ENCODE results near the gene C2orf78. TPM values are rescaled to one million over a fixed set of nuclear protein-coding genes. Genes with fewer than 3 reads are reported as not detected.

C2orf78 gene
- total RNA-seq, 2 experiments from 2014 or later = not detected

GRCh38 chr2:73811878-73812277, 27.9 kb downstream of the C2orf78 start:
- peaks cover 3% of the 10 kb centered on the region for H3K27me3 Mint-ChIP-seq
- no peaks in the 10 kb centered on the region for H3K4me1 Mint-ChIP-seq (ENCODE audit: low read depth)
- POLR2A ChIA-PET = interaction anchor here (0.6 kb wide), 1 partner anchor 259 kb away, joined by 6 read pairs; no protein-coding TSS in a partner anchor
- CTCF ChIA-PET = interaction anchor here (1.7 kb wide), 1 partner anchor 12 kb away, joined by 5 read pairs; no protein-coding TSS in a partner anchor
- no peaks in the 10 kb centered on the region for H3K9me3 Mint-ChIP-seq
- DNase-seq = no peak
- no peak overlapping the region for H3K4me3 Mint-ChIP-seq
- no peak overlapping the region for H3K27ac Mint-ChIP-seq
- intact Hi-C loops (cut with micrococcal nuclease) = no loop called here
- H3K36me3 Mint-ChIP-seq = no peaks in the 10 kb centered on the region

- intact Hi-C loops (cut with micrococcal nuclease) = no loop called here
- Mint-ChIP-seq H3K27ac (no peak overlapping the region), H3K9me3 (no peaks in the 10 kb centered on the region), H3K4me1 (ENCODE audit: low read depth) (no peaks in the 10 kb centered on the region), H3K27me3 (peaks cover 3% of the 10 kb centered on the region), H3K4me3 (no peak overlapping the region), H3K36me3 (no peaks in the 10 kb centered on the region)
- ChIA-PET CTCF (interaction anchor here (1.7 kb wide), 1 partner anchor 11 kb away, joined by 5 read pairs; no protein-coding TSS in a partner anchor), POLR2A (no interaction called here)
- DNase-seq = no peak
Observed at GRCh38 chr2:73812635-73813034, 28.7 kb downstream of the C2orf78 start.

DNA sequence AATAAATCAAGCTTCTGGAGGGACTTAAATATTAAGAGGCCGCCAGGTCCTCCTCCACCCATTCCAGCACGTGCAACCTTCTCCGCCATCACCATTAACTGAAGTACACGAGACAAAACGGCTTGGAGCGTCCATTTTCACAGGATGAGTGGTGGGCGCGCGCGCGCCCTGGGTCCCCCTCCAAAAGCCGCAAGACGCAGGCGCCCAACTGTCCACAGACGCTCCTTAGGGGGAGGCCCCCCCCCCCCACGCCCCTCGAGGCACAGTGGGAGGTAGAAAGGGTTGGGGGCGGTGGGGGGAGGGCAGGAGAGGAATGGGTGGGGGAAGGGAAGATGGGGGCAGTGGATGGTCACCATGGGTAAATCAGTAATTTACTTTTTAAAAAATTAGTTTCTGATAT, 34.3 kb downstream of the C2orf78 start:
- H3K36me3 Mint-ChIP-seq = no peaks in the 10 kb centered on the region
- H3K4me3 Mint-ChIP-seq = no peak overlapping the region
- H3K27me3 Mint-ChIP-seq = peaks cover 5% of the 10 kb centered on the region
- intact Hi-C loops (cut with micrococcal nuclease) = no loop called here
- no peak overlapping the region for H3K27ac Mint-ChIP-seq
- ChIA-PET CTCF (no interaction called here), POLR2A (no interaction called here)
- no peaks in the 10 kb centered on the region for H3K9me3 Mint-ChIP-seq
- H3K4me1 Mint-ChIP-seq (ENCODE audit: low read depth) = peaks cover 25% of the 10 kb centered on the region
- DNase-seq = no peak

DNA sequence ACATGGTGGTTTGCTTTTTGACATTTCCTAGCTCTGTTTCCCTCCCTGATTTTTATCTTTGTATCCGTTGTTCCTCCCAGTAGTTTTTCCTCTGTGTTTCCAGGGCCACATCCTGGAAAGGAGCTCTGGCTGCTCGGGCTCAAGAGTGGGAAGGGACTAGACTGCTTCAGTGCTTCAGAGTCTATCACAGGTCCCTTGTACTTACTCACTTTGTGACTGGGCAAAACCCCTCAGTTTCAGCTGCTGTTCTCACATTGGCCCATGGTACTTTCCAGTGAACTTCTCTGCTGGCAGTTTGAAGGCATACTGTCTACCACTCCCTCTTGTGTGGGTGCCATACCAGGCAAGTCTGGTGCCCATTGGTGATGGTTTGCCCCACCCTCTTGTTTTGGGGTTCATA, 37.2 kb downstream of the C2orf78 start:
- peak; percentile 70 for DNase-seq
- intact Hi-C loops (cut with micrococcal nuclease) = loop anchor here (1.0 to 10.0 kb wide), 4 partner anchors 10 to 574 kb away; partner anchors contain the start of gene DUSP11

DNA sequence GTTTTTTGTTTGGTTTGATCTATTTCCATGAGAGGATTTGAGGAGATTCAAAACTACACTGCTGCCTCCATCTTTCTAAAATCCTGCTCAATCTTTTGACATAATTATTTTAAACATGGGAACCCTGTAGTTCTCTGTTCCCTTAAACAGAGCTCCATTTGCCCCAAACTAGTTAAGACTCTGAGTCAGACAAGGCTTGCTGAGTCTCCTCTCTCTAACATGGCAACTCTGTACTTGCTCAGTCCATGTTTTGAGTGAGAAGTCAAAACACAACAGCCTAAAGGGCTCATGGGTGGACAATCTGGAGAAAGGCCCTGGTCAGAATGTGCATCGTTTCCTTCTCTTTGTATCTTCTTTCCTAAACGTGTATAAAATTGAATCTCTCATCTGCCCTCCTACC, 37.7 kb downstream of the C2orf78 start:
- no peak overlapping the region for H3K4me3 Mint-ChIP-seq
- no peak for DNase-seq
- ChIA-PET POLR2A (no interaction called here), CTCF (interaction anchor here (0.6 to 5.6 kb wide), 6 partner anchors 142 to 593 kb away, joined by 3 to 100 read pairs (median 4); partner anchors contain the start of gene BOLA3)
- H3K4me1 Mint-ChIP-seq (ENCODE audit: low read depth) = peaks cover 28% of the 10 kb centered on the region
- H3K9me3 Mint-ChIP-seq = no peaks in the 10 kb centered on the region
- no peaks in the 10 kb centered on the region for H3K36me3 Mint-ChIP-seq
- H3K27me3 Mint-ChIP-seq = peaks cover 3% of the 10 kb centered on the region
- peak overlapping the region; percentile 77 for H3K27ac Mint-ChIP-seq
- intact Hi-C loops (cut with micrococcal nuclease) = loop anchor here (1.0 to 10.0 kb wide), 4 partner anchors 10 to 573 kb away; partner anchors contain the start of gene DUSP11

More for the DNA sequence above, 37.2 kb downstream of the C2orf78 start:
- ChIA-PET CTCF (interaction anchor here (0.6 to 5.6 kb wide), 8 partner anchors 10 to 593 kb away, joined by 3 to 100 read pairs (median 3); partner anchors contain the start of gene BOLA3), POLR2A (no interaction called here)
- no peaks in the 10 kb centered on the region for H3K9me3 Mint-ChIP-seq
- H3K27me3 Mint-ChIP-seq = peaks cover 5% of the 10 kb centered on the region
- H3K4me1 Mint-ChIP-seq (ENCODE audit: low read depth) = peaks cover 28% of the 10 kb centered on the region
- H3K27ac Mint-ChIP-seq = peak overlapping the region; percentile 77
- no peaks in the 10 kb centered on the region for H3K36me3 Mint-ChIP-seq
- no peak overlapping the region for H3K4me3 Mint-ChIP-seq

- Mint-ChIP-seq H3K27ac (peak overlapping the region; percentile 62), H3K4me1 (ENCODE audit: low read depth) (peaks cover 29% of the 10 kb centered on the region), H3K36me3 (no peaks in the 10 kb centered on the region), H3K9me3 (no peaks in the 10 kb centered on the region), H3K4me3 (no peak overlapping the region), H3K27me3 (peaks cover 2% of the 10 kb centered on the region)
- POLR2A ChIA-PET = no interaction called here
- CTCF ChIA-PET = interaction anchor here (0.6 to 5.6 kb wide), 8 partner anchors 11 to 569 kb away, joined by 3 to 100 read pairs (median 3); partner anchors contain the start of genes BOLA3 and MOB1A
- intact Hi-C loops (cut with micrococcal nuclease) = loop anchor here (10.0 kb wide), 2 partner anchors 513 to 573 kb away; no protein-coding TSS in a partner anchor
- DNase-seq = no peak
Observed at GRCh38 chr2:73822276-73822675, 38.3 kb downstream of the C2orf78 start.

- POLR2A ChIA-PET = no interaction called here
- Mint-ChIP-seq H3K27ac (no peak overlapping the region), H3K4me3 (no peak overlapping the region), H3K9me3 (no peaks in the 10 kb centered on the region), H3K27me3 (peaks cover 2% of the 10 kb centered on the region), H3K36me3 (no peaks in the 10 kb centered on the region), H3K4me1 (ENCODE audit: low read depth) (peaks cover 35% of the 10 kb centered on the region)
- intact Hi-C loops (cut with micrococcal nuclease) = loop anchor here (10.0 kb wide), 2 partner anchors 512 to 572 kb away; no protein-coding TSS in a partner anchor
- CTCF ChIA-PET = interaction anchor here (0.6 to 5.6 kb wide), 11 partner anchors 11 to 568 kb away, joined by 3 to 100 read pairs (median 5); partner anchors contain the start of genes BOLA3 and MOB1A
- DNase-seq = no peak
Observed at GRCh38 chr2:73822991-73823390, 39.0 kb downstream of the C2orf78 start.

- peaks cover 2% of the 10 kb centered on the region for H3K27me3 Mint-ChIP-seq
- ChIA-PET POLR2A (no interaction called here), CTCF (interaction anchor here (0.8 to 5.6 kb wide), 40 partner anchors 8 to 629 kb away, joined by 3 to 100 read pairs (median 5); partner anchors contain the start of genes BOLA3 and TPRKB)
- no peak for DNase-seq
- intact Hi-C loops (cut with micrococcal nuclease) = loop anchor here (10.0 kb wide), 2 partner anchors 511 to 571 kb away; no protein-coding TSS in a partner anchor
- no peaks in the 10 kb centered on the region for H3K36me3 Mint-ChIP-seq
- peaks cover 35% of the 10 kb centered on the region for H3K4me1 Mint-ChIP-seq (ENCODE audit: low read depth)
- H3K27ac Mint-ChIP-seq = no peak overlapping the region
- H3K9me3 Mint-ChIP-seq = no peaks in the 10 kb centered on the region
- H3K4me3 Mint-ChIP-seq = no peak overlapping the region
Observed at GRCh38 chr2:73823416-73823815, 39.4 kb downstream of the C2orf78 start.

GRCh38 chr2:73823916-73824523, 40.0 kb downstream of the C2orf78 start:
- peaks cover 38% of the 10 kb centered on the region for H3K4me1 Mint-ChIP-seq (ENCODE audit: low read depth)
- CTCF ChIA-PET = interaction anchor here (0.6 to 5.6 kb wide), 50 partner anchors 8 to 629 kb away, joined by 3 to 100 read pairs (median 4); partner anchors contain the start of genes BOLA3, MOB1A and TPRKB

DNA sequence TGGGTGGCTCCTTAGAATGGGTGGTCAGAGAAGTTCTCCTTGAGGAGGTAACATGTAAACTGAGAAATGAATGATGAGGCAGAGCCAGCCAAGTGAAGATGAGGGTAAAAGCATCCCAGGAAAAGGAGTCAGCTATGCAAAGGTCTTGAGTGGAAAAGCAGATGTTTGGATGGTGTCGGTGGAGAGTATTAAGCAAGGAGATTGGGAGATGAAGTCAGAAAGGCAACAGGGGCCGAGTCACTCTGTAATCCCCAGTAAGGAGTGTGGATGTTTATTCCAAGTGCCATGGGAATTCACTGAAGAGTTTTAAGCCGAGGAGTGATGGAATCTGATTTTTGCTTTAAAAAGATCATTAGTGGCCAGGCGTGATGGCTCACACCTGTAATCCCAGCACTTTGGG, 41.4 kb downstream of the C2orf78 start:
- Mint-ChIP-seq H3K27me3 (peaks cover 2% of the 10 kb centered on the region), H3K36me3 (peaks cover 7% of the 10 kb centered on the region), H3K4me3 (no peak overlapping the region), H3K27ac (no peak overlapping the region), H3K9me3 (no peaks in the 10 kb centered on the region), H3K4me1 (ENCODE audit: low read depth) (peaks cover 48% of the 10 kb centered on the region)
- POLR2A ChIA-PET = interaction anchor here (0.6 kb wide), 1 partner anchor 307 kb away, joined by 3 read pairs; no protein-coding TSS in a partner anchor
- intact Hi-C loops (cut with micrococcal nuclease) = loop anchor here (10.0 kb wide), 2 partner anchors 509 to 569 kb away; no protein-coding TSS in a partner anchor
- CTCF ChIA-PET = interaction anchor here (1.0 to 5.6 kb wide), 8 partner anchors 18 to 510 kb away, joined by 3 to 100 read pairs (median 10); partner anchors contain the start of gene BOLA3
- DNase-seq = no peak

More at GRCh38 chr2:73823916-73824523, 40.0 kb downstream of the C2orf78 start:
- Mint-ChIP-seq H3K27ac (no peak overlapping the region), H3K27me3 (peaks cover 2% of the 10 kb centered on the region), H3K9me3 (no peaks in the 10 kb centered on the region), H3K36me3 (peaks cover 2% of the 10 kb centered on the region), H3K4me3 (no peak overlapping the region)
- no peak for DNase-seq
- intact Hi-C loops (cut with micrococcal nuclease) = loop anchor here (10.0 kb wide), 2 partner anchors 511 to 571 kb away; no protein-coding TSS in a partner anchor
- POLR2A ChIA-PET = interaction anchor here (0.6 kb wide), 1 partner anchor 155 kb away, joined by 3 read pairs; no protein-coding TSS in a partner anchor

GRCh38 chr2:73827018-73827417, 43.0 kb downstream of the C2orf78 start:
- Mint-ChIP-seq H3K4me1 (ENCODE audit: low read depth) (peaks cover 47% of the 10 kb centered on the region), H3K27ac (peak overlapping the region; percentile 91)

More at GRCh38 chr2:73827018-73827417, 43.0 kb downstream of the C2orf78 start:
- CTCF ChIA-PET = interaction anchor here (0.7 to 5.6 kb wide), 19 partner anchors 12 to 563 kb away, joined by 3 to 63 read pairs (median 4); partner anchors contain the start of genes BOLA3, DUSP11 and MOB1A
- no peaks in the 10 kb centered on the region for H3K9me3 Mint-ChIP-seq
- POLR2A ChIA-PET = interaction anchor here (0.5 to 1.1 kb wide), 3 partner anchors 47 to 372 kb away, joined by 3 to 7 read pairs (median 6); partner anchors contain the start of gene BOLA3
- H3K27me3 Mint-ChIP-seq = no peaks in the 10 kb centered on the region
- no peak overlapping the region for H3K4me3 Mint-ChIP-seq
- DNase-seq = no peak
- intact Hi-C loops (cut with micrococcal nuclease) = loop anchor here (10.0 kb wide), 2 partner anchors 508 to 568 kb away; no protein-coding TSS in a partner anchor
- peaks cover 12% of the 10 kb centered on the region for H3K36me3 Mint-ChIP-seq
